HG03108 (cell line): ENCODE results near the gene TLR2.

Source experiments
- ATAC-seq: cut with Tn5 transposase; IDR thresholded peaks from one replicate; pipeline ENCODE4 v1.9.1; 2021; ENCODE audit warnings: moderate library complexity; ENCODE audit not compliant: unreplicated experiment

Gene TLR2

GRCh38 chr4:153728660-153729059, 44.6 kb downstream of the TLR2 start:
- ATAC-seq = no peak

- ATAC-seq = no peak
Measured at GRCh38 chr4:153729895-153730294, 45.8 kb downstream of the TLR2 start.

- no peak for ATAC-seq
Measured at GRCh38 chr4:153731239-153731638, 47.2 kb downstream of the TLR2 start.

GRCh38 chr4:153733751-153734448, 49.8 kb downstream of the TLR2 start:
- peak; percentile 58 for ATAC-seq

- no peak for ATAC-seq
Measured at GRCh38 chr4:153735906-153736461, 51.9 kb downstream of the TLR2 start.

GRCh38 chr4:153741541-153741940, 57.5 kb downstream of the TLR2 start:
- no peak for ATAC-seq

GRCh38 chr4:153745651-153746050, 61.6 kb downstream of the TLR2 start:
- no peak for ATAC-seq

GRCh38 chr4:153747406-153747955, 63.4 kb downstream of the TLR2 start:
- no peak for ATAC-seq

GRCh38 chr4:153748378-153748777, 64.3 kb downstream of the TLR2 start:
- ATAC-seq = no peak

GRCh38 chr4:153750197-153750817, 66.2 kb downstream of the TLR2 start:
- ATAC-seq = peak; percentile 72

GRCh38 chr4:153755186-153755585, 71.1 kb downstream of the TLR2 start:
- ATAC-seq = no peak
